HepG2 (cell line): Measurements from ENCODE around the gene BORCS5. TPM values are rescaled to one million over a fixed set of nuclear protein-coding genes. Genes with fewer than 3 reads are reported as not detected.

Source experiments
- ATAC-seq: fragments of 200-7000 bp; cut with Tn5 transposase; 3 replicates; pipeline ENCODE4 v1.9.1; 2020; ENCODE audit warnings: mild to moderate bottlenecking, moderate library complexity
- BruUV-seq: library from RNA; stranded (reverse); fragments of 400-500 nt; replicated peaks from 2 replicates; lab custom pipeline; 2021; lab: Mats Ljungman, UMichigan
- CTCF ChIA-PET: fragments of 300-600 bp; formaldehyde crosslinking; extraction: SDS; loops from one replicate; lab custom pipeline; 2021; ENCODE audit warnings: low total read pairs, inconsistent platforms, low intra/inter-chr PET ratio; lab: Yijun Ruan, JAX
- POLR2A ChIA-PET: fragments of 350-600 bp; sonication (Branson Sonifier 250); formaldehyde crosslinking; loops from one replicate; lab custom pipeline; 2020; ENCODE audit warnings: antibody characterized with exemption, inconsistent platforms; lab: Yijun Ruan, JAX
- DNase-seq: peaks from one replicate; pipeline ENCODE4 v3.0.0-alpha.2; 2015; ENCODE audit warnings: low spot score
- FAIRE-seq: peaks from 3 replicates; lab custom pipeline; 2011; peaks lifted over from hg19 to GRCh38; lab: Jason Lieb, UNC
- H2AFZ ChIP-seq: one replicate; pipeline ENCODE4 v1.6.1; 2011; ENCODE audit warnings: low read length, inconsistent platforms
- H3K27ac ChIP-seq: fragments of 300-600 bp; 3 replicates; pipeline ENCODE4 v1.8.0; 2011; ENCODE audit warnings: mixed run types, mild to moderate bottlenecking, mixed read lengths, low read length, inconsistent platforms; ENCODE audit not compliant: insufficient read depth; ENCODE audit errors: extremely low read length
- H3K27me3 ChIP-seq, 2 experiments: fragments of 200-600 bp in 1 of 2; 2 replicates in 1 of 2; 3 replicates in 1 of 2; pipeline versions ENCODE4 v1.6.0 to v1.8.0; 2011; ENCODE audit warnings: low read length in 2 of 2, mild to moderate bottlenecking in 2 of 2, moderate library complexity in 2 of 2, inconsistent platforms in 1 of 2; ENCODE audit not compliant: insufficient read depth in 2 of 2, control insufficient read depth in 1 of 2
- H3K36me3 ChIP-seq, 2 experiments: fragments of 200-600 bp in 1 of 2; replicated peaks in 1 of 2; 2 replicates in 1 of 2; 3 replicates in 1 of 2; pipeline versions ENCODE4 v1.5.1 to v1.8.0; 2011; ENCODE audit warnings: low read length in 2 of 2, inconsistent platforms in 1 of 2; ENCODE audit not compliant: insufficient read depth in 2 of 2, control insufficient read depth in 1 of 2
- H3K4me1 ChIP-seq: 2 replicates; pipeline ENCODE4 v1.5.1; 2012; ENCODE audit warnings: low read length, inconsistent platforms; ENCODE audit not compliant: insufficient read depth
- H3K4me2 ChIP-seq: 2 replicates; pipeline ENCODE4 v1.6.0; 2011; ENCODE audit warnings: low read depth, low read length, inconsistent platforms
- H3K4me3 ChIP-seq, 3 experiments: fragments of 200-600 bp in 1 of 3; sonication (generic), shearing (Covaris generic) in 1 of 3; replicated peaks in 1 of 3; 2 replicates each; pipeline ENCODE4 v1.5.1; 2011 to 2016; ENCODE audit warnings: low read length in 3 of 3, inconsistent platforms in 2 of 3, low read depth in 2 of 3, mild to moderate bottlenecking in 2 of 3, control low read depth in 1 of 3, mixed read lengths in 1 of 3; ENCODE audit not compliant: insufficient read depth in 1 of 3
- H3K79me2 ChIP-seq: one replicate; pipeline ENCODE4 v1.6.1; 2011; ENCODE audit warnings: low read length, inconsistent platforms; ENCODE audit not compliant: insufficient read depth
- H3K9ac ChIP-seq: 2 replicates; pipeline ENCODE4 v1.6.0; 2011; ENCODE audit warnings: mild to moderate bottlenecking, low read depth, low read length, inconsistent platforms; ENCODE audit not compliant: insufficient read depth
- H3K9me3 ChIP-seq: 2 replicates; pipeline ENCODE4 v1.5.1; 2012; ENCODE audit warnings: mild to moderate bottlenecking, low read length
- H4K20me1 ChIP-seq: 2 replicates; pipeline ENCODE4 v1.6.0; 2011; ENCODE audit warnings: inconsistent platforms, mild to moderate bottlenecking, low read length, moderate library complexity; ENCODE audit not compliant: insufficient read depth
- RFX3 ChIP-seq: IDR thresholded peaks from 2 replicates; pipeline ENCODE4 v1.6.1; 2016; ENCODE audit warnings: missing biosample characterization, missing genetic modification reagents
- SOX5 ChIP-seq: IDR thresholded peaks from 2 replicates; pipeline ENCODE4 v1.6.1; 2016; ENCODE audit warnings: borderline replicate concordance
- XBP1 ChIP-seq: sonication (generic); formaldehyde crosslinking; IDR thresholded peaks from 2 replicates; pipeline ENCODE4 v1.5.0; 2020; ENCODE audit warnings: missing genetic modification reagents
- ZNF367 ChIP-seq: sonication (generic); formaldehyde crosslinking; IDR thresholded peaks from 2 replicates; pipeline ENCODE4 v1.4.0; 2020; ENCODE audit warnings: missing genetic modification reagents, borderline replicate concordance
- WGBS: methylation state at CpG from one replicate; pipeline ENCODE4 v1.1.6; 2017; ENCODE audit warnings: low lambda C conversion rate; 5-methylcytosine and 5-hydroxymethylcytosine counted together
- in situ Hi-C: cut with HindIII; loops from 2 replicates; pipeline ENCODE4 v1.10.0; 2017; ENCODE audit warnings: low pct_unique_long_range_greater_than_20kb; ENCODE audit not compliant: extremely low pct_ligation_motif_present
- intact Hi-C: fragments of 100-400 bp; cut with micrococcal nuclease; formaldehyde crosslinking; loops from one replicate; pipeline ENCODE4 v1.10.0; 2022; ENCODE audit not compliant: unreplicated experiment
- polyA plus RNA-seq, 8 experiments: library from polyadenylated mRNA; depleted of rRNA in 3 of 8; stranded (reverse) in 7 of 8; unstranded in 1 of 8; fragments of >200 nt; fragmentation: Illumina TruSeq in 4 of 8; extraction: Trizol in 4 of 8; gene quantifications; 2 replicates each; pipeline versions ENCODE4 v1.2.1 to v1.2.3, GENCODE V29; 2011 to 2016; ENCODE audit warnings: low read depth in 4 of 8, missing spikeins in 1 of 8, mixed read lengths in 1 of 8; ENCODE audit not compliant: insufficient read depth in 1 of 8
- total RNA-seq, 5 experiments: library from RNA; depleted of rRNA; stranded (reverse); fragments of >200 nt; fragmentation: Illumina TruSeq; extraction: Trizol; gene quantifications; 2 replicates each; pipeline ENCODE4 v1.2.3, GENCODE V29; 2016; ENCODE audit warnings: low read depth in 1 of 5
- TF ChIP-seq, protein P1 (sequence below): sonication (generic); formaldehyde crosslinking; IDR thresholded peaks from 2 replicates; pipeline ENCODE4 v1.4.0; 2020; ENCODE audit warnings: missing genetic modification reagents
- TF ChIP-seq, protein P2 (sequence below), 2 experiments: IDR thresholded peaks; 2 replicates each; pipeline ENCODE4 v1.6.1; 2011 to 2012; ENCODE audit warnings: low read length in 2 of 2, borderline replicate concordance in 1 of 2, low read depth in 1 of 2, mild to moderate bottlenecking in 1 of 2, moderate library complexity in 1 of 2
- TF ChIP-seq, protein P3 (sequence below): sonication (generic); formaldehyde crosslinking; IDR thresholded peaks from 2 replicates; pipeline ENCODE4 v1.9.0; 2021; ENCODE audit warnings: missing genetic modification reagents, mild to moderate bottlenecking, borderline replicate concordance
- TF ChIP-seq, protein P4 (sequence below): sonication (generic); formaldehyde crosslinking; IDR thresholded peaks from 2 replicates; pipeline ENCODE4 v1.4.0; 2020; ENCODE audit warnings: missing genetic modification reagents
- TF ChIP-seq, protein P5 (sequence below): sonication (generic); formaldehyde crosslinking; IDR thresholded peaks from 2 replicates; pipeline ENCODE4 v1.4.0; 2020; ENCODE audit warnings: missing genetic modification reagents, borderline replicate concordance

Gene BORCS5
- total and polyA plus RNA-seq, 2 of the 13 experiments (the other 11 are each of a cell fraction or from before 2014, with no cell fraction given): 3.9 to 4.7 TPM

DNA sequence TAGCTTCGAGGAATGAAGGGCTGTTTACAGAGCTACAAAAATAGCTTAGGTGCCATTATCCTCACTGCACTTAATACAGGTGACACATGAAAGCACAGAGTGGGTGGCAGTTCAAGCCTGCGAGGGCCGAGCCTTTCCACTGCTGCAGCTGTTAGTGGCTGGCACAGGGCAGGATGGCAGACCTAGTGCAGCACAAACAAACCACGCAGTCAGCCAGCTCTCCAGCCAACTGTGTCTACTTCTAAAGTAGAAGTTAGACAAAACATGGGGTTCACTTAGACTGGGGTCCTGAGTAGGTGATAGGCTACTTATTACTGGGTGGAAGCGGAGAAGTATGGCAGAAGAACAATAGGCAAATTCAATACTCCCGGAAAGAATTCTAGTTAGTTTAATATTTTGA lies 110.4 kb downstream of the BORCS5 start (continued):
- TF ChIP-seq, protein P1, sequence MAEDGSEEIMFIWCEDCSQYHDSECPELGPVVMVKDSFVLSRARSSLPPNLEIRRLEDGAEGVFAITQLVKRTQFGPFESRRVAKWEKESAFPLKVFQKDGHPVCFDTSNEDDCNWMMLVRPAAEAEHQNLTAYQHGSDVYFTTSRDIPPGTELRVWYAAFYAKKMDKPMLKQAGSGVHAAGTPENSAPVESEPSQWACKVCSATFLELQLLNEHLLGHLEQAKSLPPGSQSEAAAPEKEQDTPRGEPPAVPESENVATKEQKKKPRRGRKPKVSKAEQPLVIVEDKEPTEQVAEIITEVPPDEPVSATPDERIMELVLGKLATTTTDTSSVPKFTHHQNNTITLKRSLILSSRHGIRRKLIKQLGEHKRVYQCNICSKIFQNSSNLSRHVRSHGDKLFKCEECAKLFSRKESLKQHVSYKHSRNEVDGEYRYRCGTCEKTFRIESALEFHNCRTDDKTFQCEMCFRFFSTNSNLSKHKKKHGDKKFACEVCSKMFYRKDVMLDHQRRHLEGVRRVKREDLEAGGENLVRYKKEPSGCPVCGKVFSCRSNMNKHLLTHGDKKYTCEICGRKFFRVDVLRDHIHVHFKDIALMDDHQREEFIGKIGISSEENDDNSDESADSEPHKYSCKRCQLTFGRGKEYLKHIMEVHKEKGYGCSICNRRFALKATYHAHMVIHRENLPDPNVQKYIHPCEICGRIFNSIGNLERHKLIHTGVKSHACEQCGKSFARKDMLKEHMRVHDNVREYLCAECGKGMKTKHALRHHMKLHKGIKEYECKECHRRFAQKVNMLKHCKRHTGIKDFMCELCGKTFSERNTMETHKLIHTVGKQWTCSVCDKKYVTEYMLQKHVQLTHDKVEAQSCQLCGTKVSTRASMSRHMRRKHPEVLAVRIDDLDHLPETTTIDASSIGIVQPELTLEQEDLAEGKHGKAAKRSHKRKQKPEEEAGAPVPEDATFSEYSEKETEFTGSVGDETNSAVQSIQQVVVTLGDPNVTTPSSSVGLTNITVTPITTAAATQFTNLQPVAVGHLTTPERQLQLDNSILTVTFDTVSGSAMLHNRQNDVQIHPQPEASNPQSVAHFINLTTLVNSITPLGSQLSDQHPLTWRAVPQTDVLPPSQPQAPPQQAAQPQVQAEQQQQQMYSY: no peak

DNA sequence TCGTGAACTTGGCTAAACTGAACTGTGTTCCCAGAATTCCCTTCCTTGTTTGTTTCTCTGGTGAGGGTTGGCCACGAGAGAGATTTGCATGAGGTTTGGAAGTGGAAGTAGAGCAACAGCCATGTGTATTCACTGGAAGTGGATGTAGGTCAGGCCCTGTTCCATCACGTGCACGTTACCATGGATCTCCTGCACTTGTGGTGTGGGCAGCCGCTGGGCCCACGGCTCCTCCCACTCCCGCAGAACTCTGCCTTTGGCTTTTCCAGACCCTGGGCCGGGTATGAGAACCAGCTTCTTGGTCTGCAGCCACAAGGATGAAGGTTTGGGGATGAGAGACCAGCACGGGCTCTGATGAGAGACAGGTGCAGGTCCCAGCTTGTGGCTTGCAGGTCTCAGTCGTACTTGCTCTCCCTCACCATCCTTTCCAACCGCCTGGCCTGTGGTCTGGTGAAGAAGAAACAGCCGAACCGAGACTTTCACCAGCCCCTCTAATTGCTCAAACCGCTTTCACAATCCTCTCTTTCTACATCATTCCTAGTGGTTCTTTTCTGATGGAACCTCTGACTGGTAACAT lies 110.9 kb downstream of the BORCS5 start:
- no peak overlapping the region for H3K4me3 ChIP-seq
- no peaks in the 10 kb centered on the region for H3K27me3 ChIP-seq
- peaks cover 0 to 2% of the 10 kb centered on the region in 2 experiments; a peak in 3 of 5 replicates for H3K36me3 ChIP-seq
- H3K9ac ChIP-seq: no peak overlapping the region
- H2AFZ ChIP-seq: no peak overlapping the region
- no peaks in the 10 kb centered on the region for H3K79me2 ChIP-seq
- CTCF ChIA-PET: no interaction called here
- no peaks in the 10 kb centered on the region for H4K20me1 ChIP-seq
- no peak overlapping the region for H3K4me2 ChIP-seq
- POLR2A ChIA-PET: no interaction called here
- in situ Hi-C loops: no loop called here
- intact Hi-C loops: no loop called here
- FAIRE-seq: no peak
- peaks cover 6% of the 10 kb centered on the region for H3K4me1 ChIP-seq
- ATAC-seq: no peak
- no peak overlapping the region for H3K27ac ChIP-seq
- WGBS: 94% methylated on average over 12 of the region's 14 CpGs
- no peaks in the 10 kb centered on the region for H3K9me3 ChIP-seq
- BruUV-seq: no TSS peak
- no peak for DNase-seq
- no peak for TF ChIP-seq RFX3 (CRISPR knock-in tag)
- TF ChIP-seq, protein P2, sequence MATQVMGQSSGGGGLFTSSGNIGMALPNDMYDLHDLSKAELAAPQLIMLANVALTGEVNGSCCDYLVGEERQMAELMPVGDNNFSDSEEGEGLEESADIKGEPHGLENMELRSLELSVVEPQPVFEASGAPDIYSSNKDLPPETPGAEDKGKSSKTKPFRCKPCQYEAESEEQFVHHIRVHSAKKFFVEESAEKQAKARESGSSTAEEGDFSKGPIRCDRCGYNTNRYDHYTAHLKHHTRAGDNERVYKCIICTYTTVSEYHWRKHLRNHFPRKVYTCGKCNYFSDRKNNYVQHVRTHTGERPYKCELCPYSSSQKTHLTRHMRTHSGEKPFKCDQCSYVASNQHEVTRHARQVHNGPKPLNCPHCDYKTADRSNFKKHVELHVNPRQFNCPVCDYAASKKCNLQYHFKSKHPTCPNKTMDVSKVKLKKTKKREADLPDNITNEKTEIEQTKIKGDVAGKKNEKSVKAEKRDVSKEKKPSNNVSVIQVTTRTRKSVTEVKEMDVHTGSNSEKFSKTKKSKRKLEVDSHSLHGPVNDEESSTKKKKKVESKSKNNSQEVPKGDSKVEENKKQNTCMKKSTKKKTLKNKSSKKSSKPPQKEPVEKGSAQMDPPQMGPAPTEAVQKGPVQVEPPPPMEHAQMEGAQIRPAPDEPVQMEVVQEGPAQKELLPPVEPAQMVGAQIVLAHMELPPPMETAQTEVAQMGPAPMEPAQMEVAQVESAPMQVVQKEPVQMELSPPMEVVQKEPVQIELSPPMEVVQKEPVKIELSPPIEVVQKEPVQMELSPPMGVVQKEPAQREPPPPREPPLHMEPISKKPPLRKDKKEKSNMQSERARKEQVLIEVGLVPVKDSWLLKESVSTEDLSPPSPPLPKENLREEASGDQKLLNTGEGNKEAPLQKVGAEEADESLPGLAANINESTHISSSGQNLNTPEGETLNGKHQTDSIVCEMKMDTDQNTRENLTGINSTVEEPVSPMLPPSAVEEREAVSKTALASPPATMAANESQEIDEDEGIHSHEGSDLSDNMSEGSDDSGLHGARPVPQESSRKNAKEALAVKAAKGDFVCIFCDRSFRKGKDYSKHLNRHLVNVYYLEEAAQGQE (IDR thresholded peaks at IDR 0.05; ENCODE audit: borderline replicate concordance in 1 of 2, low read depth in 1 of 2, low read length in 2 of 2): no peak
- TF ChIP-seq, protein P3, sequence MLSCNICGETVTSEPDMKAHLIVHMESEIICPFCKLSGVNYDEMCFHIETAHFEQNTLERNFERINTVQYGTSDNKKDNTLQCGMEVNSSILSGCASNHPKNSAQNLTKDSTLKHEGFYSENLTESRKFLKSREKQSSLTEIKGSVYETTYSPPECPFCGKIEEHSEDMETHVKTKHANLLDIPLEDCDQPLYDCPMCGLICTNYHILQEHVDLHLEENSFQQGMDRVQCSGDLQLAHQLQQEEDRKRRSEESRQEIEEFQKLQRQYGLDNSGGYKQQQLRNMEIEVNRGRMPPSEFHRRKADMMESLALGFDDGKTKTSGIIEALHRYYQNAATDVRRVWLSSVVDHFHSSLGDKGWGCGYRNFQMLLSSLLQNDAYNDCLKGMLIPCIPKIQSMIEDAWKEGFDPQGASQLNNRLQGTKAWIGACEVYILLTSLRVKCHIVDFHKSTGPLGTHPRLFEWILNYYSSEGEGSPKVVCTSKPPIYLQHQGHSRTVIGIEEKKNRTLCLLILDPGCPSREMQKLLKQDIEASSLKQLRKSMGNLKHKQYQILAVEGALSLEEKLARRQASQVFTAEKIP (CRISPR knock-in tag): no peak
- TF ChIP-seq, protein P4, sequence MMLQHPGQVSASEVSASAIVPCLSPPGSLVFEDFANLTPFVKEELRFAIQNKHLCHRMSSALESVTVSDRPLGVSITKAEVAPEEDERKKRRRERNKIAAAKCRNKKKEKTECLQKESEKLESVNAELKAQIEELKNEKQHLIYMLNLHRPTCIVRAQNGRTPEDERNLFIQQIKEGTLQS: no peak
- TF ChIP-seq XBP1: no peak
- TF ChIP-seq ZNF367: no peak
- TF ChIP-seq, protein P5, sequence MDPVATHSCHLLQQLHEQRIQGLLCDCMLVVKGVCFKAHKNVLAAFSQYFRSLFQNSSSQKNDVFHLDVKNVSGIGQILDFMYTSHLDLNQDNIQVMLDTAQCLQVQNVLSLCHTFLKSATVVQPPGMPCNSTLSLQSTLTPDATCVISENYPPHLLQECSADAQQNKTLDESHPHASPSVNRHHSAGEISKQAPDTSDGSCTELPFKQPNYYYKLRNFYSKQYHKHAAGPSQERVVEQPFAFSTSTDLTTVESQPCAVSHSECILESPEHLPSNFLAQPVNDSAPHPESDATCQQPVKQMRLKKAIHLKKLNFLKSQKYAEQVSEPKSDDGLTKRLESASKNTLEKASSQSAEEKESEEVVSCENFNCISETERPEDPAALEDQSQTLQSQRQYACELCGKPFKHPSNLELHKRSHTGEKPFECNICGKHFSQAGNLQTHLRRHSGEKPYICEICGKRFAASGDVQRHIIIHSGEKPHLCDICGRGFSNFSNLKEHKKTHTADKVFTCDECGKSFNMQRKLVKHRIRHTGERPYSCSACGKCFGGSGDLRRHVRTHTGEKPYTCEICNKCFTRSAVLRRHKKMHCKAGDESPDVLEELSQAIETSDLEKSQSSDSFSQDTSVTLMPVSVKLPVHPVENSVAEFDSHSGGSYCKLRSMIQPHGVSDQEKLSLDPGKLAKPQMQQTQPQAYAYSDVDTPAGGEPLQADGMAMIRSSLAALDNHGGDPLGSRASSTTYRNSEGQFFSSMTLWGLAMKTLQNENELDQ (CRISPR knock-in tag): no peak
- TF ChIP-seq SOX5: no peak
